Mesendoderm (in vitro differentiated cells): ENCODE results near the gene ATP13A2.

Experiments used
- DNase-seq: peaks from one replicate; pipeline ENCODE4 v3.0.0; 2013
- H2AK5ac ChIP-seq: 2 replicates; pipeline ENCODE4 v1.6.1; 2013; ENCODE audit warnings: low read length, inconsistent platforms
- H2BK120ac ChIP-seq: 2 replicates; pipeline ENCODE4 v1.6.1; 2013; ENCODE audit warnings: low read depth, mild to moderate bottlenecking, low read length, moderate library complexity, mixed read lengths
- H2BK15ac ChIP-seq: replicated peaks from 2 replicates; pipeline ENCODE4 v1.6.1; 2013; ENCODE audit warnings: low read depth, mild to moderate bottlenecking, moderate library complexity
- H2BK5ac ChIP-seq: 2 replicates; pipeline ENCODE4 v1.6.1; 2013; ENCODE audit warnings: low read length, inconsistent platforms
- H3K18ac ChIP-seq: 2 replicates; pipeline ENCODE4 v1.6.1; 2013; ENCODE audit warnings: mild to moderate bottlenecking, low read length, mixed read lengths
- H3K23ac ChIP-seq: one replicate; pipeline ENCODE4 v1.6.1; 2013; ENCODE audit warnings: low read length
- H3K27ac ChIP-seq: 2 replicates; pipeline ENCODE4 v1.5.1; 2013; ENCODE audit warnings: low read depth, mild to moderate bottlenecking, inconsistent platforms, low read length, moderate library complexity
- H3K27me3 ChIP-seq: 2 replicates; pipeline ENCODE4 v1.6.1; 2013; ENCODE audit warnings: low read length, control low read depth, mild to moderate bottlenecking, inconsistent platforms; ENCODE audit not compliant: insufficient read depth, poor library complexity
- H3K36me3 ChIP-seq: 2 replicates; pipeline ENCODE4 v1.6.1; 2013; ENCODE audit warnings: low read length, inconsistent platforms; ENCODE audit not compliant: control insufficient read depth, insufficient read depth
- H3K4ac ChIP-seq: one replicate; pipeline ENCODE4 v1.6.1; 2013; ENCODE audit warnings: low read depth, mild to moderate bottlenecking, low read length, moderate library complexity
- H3K4me1 ChIP-seq: 2 replicates; pipeline ENCODE4 v1.6.1; 2013; ENCODE audit warnings: low read depth, low read length, inconsistent platforms; ENCODE audit not compliant: control insufficient read depth
- H3K4me2 ChIP-seq: 2 replicates; pipeline ENCODE4 v1.6.1; 2013; ENCODE audit warnings: low read length
- H3K4me3 ChIP-seq: 2 replicates; pipeline ENCODE4 v1.5.1; 2013; ENCODE audit warnings: mild to moderate bottlenecking, low read length
- H3K56ac ChIP-seq: one replicate; pipeline ENCODE4 v1.6.1; 2013; ENCODE audit warnings: low read length
- H3K79me1 ChIP-seq: 2 replicates; pipeline ENCODE4 v1.6.1; 2013; ENCODE audit warnings: low read length, inconsistent platforms
- H3K79me2 ChIP-seq: 2 replicates; pipeline ENCODE4 v1.6.1; 2013; ENCODE audit warnings: mild to moderate bottlenecking, low read length; ENCODE audit not compliant: control insufficient read depth, insufficient read depth
- H3K9ac ChIP-seq: 2 replicates; pipeline ENCODE4 v1.6.1; 2013; ENCODE audit warnings: low read length, inconsistent platforms
- H4K5ac ChIP-seq: one replicate; pipeline ENCODE4 v1.6.1; 2013; ENCODE audit warnings: low read length
- H4K8ac ChIP-seq: one replicate; pipeline ENCODE4 v1.6.1; 2013; ENCODE audit warnings: low read depth, mild to moderate bottlenecking, control low read depth, low read length, moderate library complexity
- WGBS: extraction: QIAGEN DNeasy Blood & Tissue Kit; methylation state at CpG from one replicate; pipeline ENCODE4 v1.1.7; 2013; ENCODE audit warnings: low lambda C conversion rate, missing lambda C conversion rate; ENCODE audit not compliant: insufficient coverage; ENCODE audit errors: extremely low coverage; 5-methylcytosine and 5-hydroxymethylcytosine counted together

Gene ATP13A2

DNA sequence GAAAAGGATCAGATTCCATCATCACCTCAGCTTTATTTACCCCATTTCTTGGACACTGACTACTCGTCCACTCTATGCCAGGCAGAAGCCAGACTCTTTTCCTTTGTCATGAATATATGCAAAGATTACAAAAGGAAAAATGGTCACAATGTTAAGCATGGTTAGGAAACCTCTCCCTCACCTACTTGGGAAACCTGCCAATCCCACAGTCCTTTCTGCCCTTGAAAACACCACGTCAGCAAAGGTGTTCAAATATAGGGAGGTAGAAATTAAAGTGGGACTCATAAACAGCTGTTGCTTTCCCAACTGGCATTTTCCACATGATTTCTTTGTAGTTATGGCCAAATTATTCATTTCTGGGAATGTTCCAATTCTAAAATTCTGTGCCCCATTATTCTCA, 16.2 kb upstream of the ATP13A2 start:
- no peaks in the 10 kb centered on the region for H3K4me1 ChIP-seq
- peaks cover 19% of the 10 kb centered on the region for H3K36me3 ChIP-seq
- H3K56ac ChIP-seq: no peak overlapping the region
- no peak overlapping the region for H4K5ac ChIP-seq
- H2BK15ac ChIP-seq: no peak overlapping the region
- no CpG with 5 or more reads among the region's 2 CpGs for WGBS
- no peak overlapping the region for H2BK120ac ChIP-seq
- no peak overlapping the region for H2AK5ac ChIP-seq
- no peak overlapping the region for H3K18ac ChIP-seq
- H3K4me3 ChIP-seq: no peak overlapping the region
- no peak overlapping the region for H3K27ac ChIP-seq
- H3K9ac ChIP-seq: no peak overlapping the region
- no peaks in the 10 kb centered on the region for H3K27me3 ChIP-seq
- H3K4me2 ChIP-seq: no peak overlapping the region
- no peak overlapping the region for H3K23ac ChIP-seq
- H3K79me1 ChIP-seq: no peaks in the 10 kb centered on the region
- no peak overlapping the region for H4K8ac ChIP-seq
- H3K4ac ChIP-seq: no peak overlapping the region
- H3K79me2 ChIP-seq: no peaks in the 10 kb centered on the region
- no peak for DNase-seq
- no peak overlapping the region for H2BK5ac ChIP-seq

DNA sequence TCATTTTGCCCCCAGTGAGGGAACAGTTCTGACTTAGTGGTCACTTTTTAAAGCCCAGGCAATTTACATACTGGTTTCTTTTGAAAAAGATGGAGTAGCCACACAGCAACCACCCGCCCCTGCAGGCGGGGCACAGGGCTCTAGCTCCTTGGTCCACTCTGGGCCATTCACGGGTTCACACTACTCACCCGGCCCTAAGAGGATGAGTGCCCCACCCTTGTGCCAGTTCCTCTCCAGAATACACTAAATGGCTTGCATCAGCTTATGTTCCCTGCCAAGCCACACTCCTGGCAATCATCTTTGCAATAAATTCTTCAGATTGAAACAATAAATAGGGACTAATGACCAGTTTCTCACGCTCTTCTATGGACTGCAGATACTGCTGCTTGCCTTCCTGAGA, 15.7 kb upstream of the ATP13A2 start:
- no peak overlapping the region for H3K4ac ChIP-seq
- H2AK5ac ChIP-seq: no peak overlapping the region
- no peak overlapping the region for H3K4me3 ChIP-seq
- no peak overlapping the region for H3K18ac ChIP-seq
- no peak overlapping the region for H3K4me2 ChIP-seq
- H3K79me2 ChIP-seq: no peaks in the 10 kb centered on the region
- no peak overlapping the region for H3K56ac ChIP-seq
- no peak overlapping the region for H3K23ac ChIP-seq
- H3K27me3 ChIP-seq: no peaks in the 10 kb centered on the region
- H4K8ac ChIP-seq: no peak overlapping the region
- H3K27ac ChIP-seq: no peak overlapping the region
- no peaks in the 10 kb centered on the region for H3K4me1 ChIP-seq
- H2BK120ac ChIP-seq: no peak overlapping the region
- no peak overlapping the region for H2BK5ac ChIP-seq
- peaks cover 20% of the 10 kb centered on the region for H3K36me3 ChIP-seq
- H3K9ac ChIP-seq: no peak overlapping the region
- no peak for DNase-seq
- no peak overlapping the region for H4K5ac ChIP-seq
- no CpG with 5 or more reads among the region's 5 CpGs for WGBS
- H3K79me1 ChIP-seq: no peaks in the 10 kb centered on the region
- H2BK15ac ChIP-seq: no peak overlapping the region

DNA sequence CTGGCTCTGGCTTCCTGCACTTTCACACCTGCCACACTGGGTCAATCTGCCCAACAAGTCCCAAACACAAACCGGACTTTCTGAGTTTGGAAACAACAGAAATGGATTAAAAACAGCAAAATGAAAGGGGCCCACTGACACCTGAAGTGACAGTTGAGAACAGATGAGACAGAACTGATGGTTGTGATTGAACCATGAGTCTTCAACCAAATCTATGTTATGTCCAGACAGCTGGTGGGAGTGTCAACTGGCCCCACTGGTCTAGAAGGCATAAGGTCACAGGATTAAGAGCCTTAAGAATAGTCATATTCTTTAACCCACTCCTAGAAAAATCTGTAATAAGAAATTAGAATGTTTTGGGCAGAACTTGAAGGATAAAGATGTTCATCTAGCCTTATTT, 13.0 kb upstream of the ATP13A2 start:
- peaks cover 27% of the 10 kb centered on the region for H3K36me3 ChIP-seq
- no CpG with 5 or more reads among the region's 1 CpG for WGBS

DNA sequence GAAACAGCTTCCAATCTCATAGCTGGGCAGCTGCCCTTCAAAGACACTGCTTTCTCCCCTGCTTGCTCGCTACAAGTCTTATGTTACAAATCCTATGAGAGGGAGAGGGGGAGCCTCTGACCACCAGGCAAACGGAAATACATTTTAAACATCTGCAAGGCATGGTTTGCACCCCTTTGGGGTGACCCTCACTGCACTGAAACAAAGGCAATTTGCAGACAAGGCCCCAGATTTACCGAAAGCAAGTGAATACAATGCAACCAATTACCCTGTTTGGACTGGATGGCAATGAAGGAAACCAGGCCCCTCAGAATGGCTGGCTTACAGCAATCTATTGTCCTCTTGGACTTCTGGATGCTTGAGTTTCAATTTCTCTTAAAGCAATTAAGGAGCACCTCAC, 11.8 kb upstream of the ATP13A2 start:
- Histone ChIP-seq H3K9ac (no peak overlapping the region), H4K8ac (no peak overlapping the region), H2AK5ac (no peak overlapping the region), H2BK120ac (no peak overlapping the region), H3K23ac (no peak overlapping the region), H3K56ac (no peak overlapping the region), H3K27me3 (no peaks in the 10 kb centered on the region), H3K27ac (no peak overlapping the region), H3K79me2 (no peaks in the 10 kb centered on the region), H3K36me3 (peaks cover 27% of the 10 kb centered on the region), H2BK15ac (no peak overlapping the region), H3K4me1 (no peaks in the 10 kb centered on the region), H3K18ac (no peak overlapping the region), H3K79me1 (no peaks in the 10 kb centered on the region), H4K5ac (no peak overlapping the region), H2BK5ac (no peak overlapping the region), H3K4me2 (no peak overlapping the region), H3K4ac (no peak overlapping the region), H3K4me3 (no peak overlapping the region)
- no CpG with 5 or more reads among the region's 3 CpGs for WGBS
- DNase-seq: no peak

More for the DNA sequence above, 13.0 kb upstream of the ATP13A2 start:
- Histone ChIP-seq H4K5ac (no peak overlapping the region), H3K4ac (no peak overlapping the region), H3K27ac (no peak overlapping the region), H3K4me1 (no peaks in the 10 kb centered on the region), H2BK120ac (no peak overlapping the region), H3K4me3 (no peak overlapping the region), H2BK15ac (no peak overlapping the region), H3K79me1 (no peaks in the 10 kb centered on the region), H3K79me2 (no peaks in the 10 kb centered on the region), H3K27me3 (no peaks in the 10 kb centered on the region), H3K4me2 (no peak overlapping the region), H2BK5ac (no peak overlapping the region), H2AK5ac (no peak overlapping the region), H3K9ac (no peak overlapping the region), H3K18ac (no peak overlapping the region), H4K8ac (no peak overlapping the region), H3K56ac (no peak overlapping the region), H3K23ac (no peak overlapping the region)
- no peak for DNase-seq

DNA sequence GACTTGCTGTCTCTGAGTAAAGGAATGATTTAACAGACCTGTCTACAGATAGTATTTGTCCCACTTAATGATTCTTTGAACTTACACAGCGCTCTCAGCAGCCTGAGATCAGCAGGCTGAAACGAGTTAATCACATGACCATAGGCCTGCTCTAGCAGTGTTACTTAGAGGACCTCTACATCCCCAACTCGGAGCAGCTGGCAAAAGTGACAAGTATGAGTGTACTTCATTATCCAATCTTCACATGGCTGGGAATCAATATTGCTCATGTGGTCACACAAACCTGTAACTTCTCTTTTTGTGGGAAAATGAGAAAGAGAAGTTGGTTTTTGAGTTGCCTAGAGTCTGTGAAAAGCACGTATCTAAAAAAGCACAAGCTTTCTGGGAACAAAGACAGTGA, 11.4 kb upstream of the ATP13A2 start:
- no peak overlapping the region for H3K27ac ChIP-seq
- no peak overlapping the region for H2BK5ac ChIP-seq

DNA sequence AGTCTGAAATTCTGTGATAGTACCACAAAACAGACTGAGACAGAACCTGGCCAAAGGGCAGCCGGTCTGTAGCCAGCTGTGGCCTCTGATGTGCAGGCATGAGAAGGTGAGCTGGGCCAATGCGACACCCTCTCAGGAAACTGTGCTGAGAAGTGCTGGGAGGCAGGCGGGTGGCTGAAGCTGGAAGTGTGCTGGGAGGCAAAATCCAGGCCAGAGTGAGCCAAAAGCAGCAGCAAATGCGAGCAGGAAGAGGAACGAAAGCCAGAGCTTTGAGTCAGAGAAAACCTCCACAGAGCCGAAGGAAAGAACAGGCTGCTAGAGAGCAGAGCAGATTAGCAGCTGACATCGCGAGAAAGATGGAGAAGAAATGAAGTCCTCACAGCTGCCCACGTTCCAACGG, 10.2 kb upstream of the ATP13A2 start:
- H3K18ac ChIP-seq: no peak overlapping the region
- no peak overlapping the region for H3K27ac ChIP-seq
- no peak overlapping the region for H3K4me3 ChIP-seq
- H3K27me3 ChIP-seq: no peaks in the 10 kb centered on the region
- no peak for DNase-seq
- H3K56ac ChIP-seq: no peak overlapping the region
- no peak overlapping the region for H2AK5ac ChIP-seq
- no peak overlapping the region for H3K4me2 ChIP-seq
- no peak overlapping the region for H4K5ac ChIP-seq
- H3K23ac ChIP-seq: no peak overlapping the region
- H3K79me2 ChIP-seq: no peaks in the 10 kb centered on the region
- H3K4me1 ChIP-seq: no peaks in the 10 kb centered on the region
- no peak overlapping the region for H3K9ac ChIP-seq
- H4K8ac ChIP-seq: no peak overlapping the region
- peaks cover 21% of the 10 kb centered on the region for H3K36me3 ChIP-seq
- WGBS: no CpG with 5 or more reads among the region's 10 CpGs
- H2BK120ac ChIP-seq: no peak overlapping the region
- H3K4ac ChIP-seq: no peak overlapping the region
- H2BK5ac ChIP-seq: no peak overlapping the region
- H3K79me1 ChIP-seq: no peaks in the 10 kb centered on the region
- no peak overlapping the region for H2BK15ac ChIP-seq

More for the DNA sequence above, 11.4 kb upstream of the ATP13A2 start:
- no peak overlapping the region for H4K8ac ChIP-seq
- H4K5ac ChIP-seq: no peak overlapping the region
- no peak overlapping the region for H3K56ac ChIP-seq
- DNase-seq: no peak
- H3K4ac ChIP-seq: no peak overlapping the region
- no peaks in the 10 kb centered on the region for H3K4me1 ChIP-seq
- H3K23ac ChIP-seq: no peak overlapping the region
- no peaks in the 10 kb centered on the region for H3K27me3 ChIP-seq
- no peak overlapping the region for H2BK120ac ChIP-seq
- no peak overlapping the region for H3K9ac ChIP-seq
- no peak overlapping the region for H3K18ac ChIP-seq
- WGBS: no CpG with 5 or more reads among the region's 4 CpGs
- H3K79me1 ChIP-seq: no peaks in the 10 kb centered on the region
- no peak overlapping the region for H2AK5ac ChIP-seq
- no peak overlapping the region for H2BK15ac ChIP-seq
- H3K79me2 ChIP-seq: no peaks in the 10 kb centered on the region
- H3K36me3 ChIP-seq: peaks cover 27% of the 10 kb centered on the region
- H3K4me3 ChIP-seq: no peak overlapping the region
- H3K4me2 ChIP-seq: no peak overlapping the region
